IPS-18a (cell line): ENCODE results near the gene HCN4.
A peak's percentile ranks its signal among the peaks of the same experiment; 100 is the strongest.

ENCODE experiments used
- H3K27ac ChIP-seq: one replicate; pipeline ENCODE4 v1.5.1; 2013; ENCODE audit warnings: low read length
- H3K27me3 ChIP-seq: one replicate; pipeline ENCODE4 v1.6.1; 2013; ENCODE audit warnings: mild to moderate bottlenecking, low read length; ENCODE audit not compliant: control insufficient read depth, insufficient read depth
- H3K36me3 ChIP-seq: one replicate; pipeline ENCODE4 v1.6.1; 2013; ENCODE audit warnings: low read depth, low read length; ENCODE audit not compliant: control insufficient read depth
- H3K4me1 ChIP-seq: one replicate; pipeline ENCODE4 v1.6.1; 2013; ENCODE audit warnings: low read depth, low read length; ENCODE audit not compliant: control insufficient read depth
- H3K4me3 ChIP-seq: one replicate; pipeline ENCODE4 v1.5.1; 2013; ENCODE audit warnings: low read length
- H3K9ac ChIP-seq: one replicate; pipeline ENCODE4 v1.6.1; 2013; ENCODE audit warnings: mild to moderate bottlenecking, low read length, moderate library complexity
- H3K9me3 ChIP-seq: one replicate; pipeline ENCODE4 v1.6.1; 2013; ENCODE audit warnings: low read depth, low read length; ENCODE audit not compliant: control insufficient read depth

The HCN4 gene

DNA sequence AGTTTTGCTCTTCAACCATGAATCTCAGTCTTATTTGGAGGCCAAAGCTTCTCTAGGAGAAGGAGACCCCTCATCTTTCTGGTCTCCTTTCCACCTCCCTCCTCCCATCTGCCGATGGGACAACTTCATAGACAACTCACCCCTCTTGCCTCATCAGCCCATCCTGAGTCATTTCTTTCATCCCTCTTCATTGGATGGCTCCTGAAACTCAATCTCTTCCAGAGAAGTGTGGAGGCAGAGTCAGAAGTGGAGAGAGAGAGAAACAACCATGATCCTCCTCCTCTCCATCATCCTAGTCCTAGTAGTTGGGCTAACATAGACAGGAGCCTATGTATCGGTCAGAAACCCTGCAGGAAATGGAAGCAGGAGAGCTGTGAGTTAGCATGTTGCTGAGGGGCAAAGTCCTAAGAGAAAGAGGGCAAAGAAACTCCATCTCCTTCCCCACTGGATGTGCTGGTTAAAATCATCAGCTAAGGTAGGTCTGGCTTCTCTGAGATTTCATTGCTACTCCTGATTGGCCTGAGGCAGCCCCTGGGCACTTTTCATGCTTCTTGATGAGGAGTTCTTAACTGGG is 21.3 kb upstream of the HCN4 start:
- no peaks in the 10 kb centered on the region for H3K36me3 ChIP-seq
- no peaks in the 10 kb centered on the region for H3K27me3 ChIP-seq
- no peaks in the 10 kb centered on the region for H3K9me3 ChIP-seq
- peaks cover 34% of the 10 kb centered on the region for H3K4me1 ChIP-seq
- H3K4me3 ChIP-seq: no peak overlapping the region
- no peak overlapping the region for H3K9ac ChIP-seq
- no peak overlapping the region for H3K27ac ChIP-seq

DNA sequence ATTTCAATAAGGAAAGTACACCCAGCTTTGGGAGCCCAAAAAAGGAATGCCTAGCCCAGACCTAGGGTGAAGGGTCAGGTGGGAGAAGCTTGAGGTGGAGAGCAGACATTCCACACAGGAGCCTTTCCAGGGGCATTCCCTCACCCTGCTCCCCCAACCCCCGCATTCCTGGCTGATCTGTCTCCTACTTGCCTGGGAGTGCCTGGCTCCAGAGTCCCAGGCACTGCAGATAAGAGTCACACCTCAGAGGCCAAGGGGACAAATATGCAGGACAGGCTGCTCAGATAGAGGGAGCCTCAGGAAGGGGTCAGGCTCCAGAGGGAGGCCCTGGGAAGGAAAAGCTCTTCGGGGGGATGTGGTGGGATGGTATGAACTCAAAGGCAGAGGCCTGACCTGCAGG is 20.8 kb upstream of the HCN4 start:
- Histone ChIP-seq H3K27me3 (no peaks in the 10 kb centered on the region), H3K4me3 (no peak overlapping the region), H3K27ac (no peak overlapping the region), H3K36me3 (no peaks in the 10 kb centered on the region), H3K9ac (no peak overlapping the region), H3K4me1 (peaks cover 34% of the 10 kb centered on the region), H3K9me3 (no peaks in the 10 kb centered on the region)

DNA sequence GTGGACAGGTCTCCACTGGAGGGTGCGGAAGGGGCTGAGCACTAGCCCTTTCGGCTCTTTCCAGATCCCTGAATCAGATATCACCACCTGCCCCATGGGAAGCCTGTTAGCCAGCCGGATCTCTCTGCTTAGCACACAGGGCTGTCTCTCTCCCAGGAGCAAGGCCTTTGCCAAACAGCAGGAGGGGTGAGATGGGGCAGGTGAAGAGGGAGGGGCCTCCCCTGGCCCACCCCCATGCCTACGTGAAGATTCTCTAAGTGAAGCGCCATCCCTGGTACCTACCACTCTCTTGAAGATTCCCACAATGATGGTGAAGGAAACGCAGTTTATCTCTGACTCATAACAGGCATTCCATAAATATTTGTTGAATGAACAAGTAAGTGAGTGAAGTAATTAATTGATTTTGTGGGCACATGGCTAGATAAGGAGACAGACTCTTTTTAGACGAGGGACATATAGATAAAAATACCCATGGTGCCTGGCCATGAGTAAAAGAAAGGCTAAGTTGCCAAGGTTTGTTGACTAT is 19.6 kb upstream of the HCN4 start:
- peaks cover 34% of the 10 kb centered on the region for H3K4me1 ChIP-seq

GRCh38 chr15:73387507-73388255 is 18.9 kb upstream of the HCN4 start:
- H3K9me3 ChIP-seq: no peaks in the 10 kb centered on the region
- no peak overlapping the region for H3K27ac ChIP-seq
- H3K4me1 ChIP-seq: peaks cover 31% of the 10 kb centered on the region
- no peaks in the 10 kb centered on the region for H3K36me3 ChIP-seq
- H3K9ac ChIP-seq: no peak overlapping the region
- no peaks in the 10 kb centered on the region for H3K27me3 ChIP-seq
- peak overlapping the region; percentile 15 for H3K4me3 ChIP-seq

More for the DNA sequence above, 19.6 kb upstream of the HCN4 start:
- Histone ChIP-seq H3K27ac (no peak overlapping the region), H3K36me3 (no peaks in the 10 kb centered on the region), H3K27me3 (no peaks in the 10 kb centered on the region), H3K9me3 (no peaks in the 10 kb centered on the region), H3K9ac (no peak overlapping the region), H3K4me3 (no peak overlapping the region)

- H3K9me3 ChIP-seq: no peaks in the 10 kb centered on the region
- H3K4me3 ChIP-seq: peak overlapping the region; percentile 15
- H3K4me1 ChIP-seq: peaks cover 31% of the 10 kb centered on the region
- no peak overlapping the region for H3K27ac ChIP-seq
- no peaks in the 10 kb centered on the region for H3K27me3 ChIP-seq
- no peak overlapping the region for H3K9ac ChIP-seq
- no peaks in the 10 kb centered on the region for H3K36me3 ChIP-seq
These were observed 18.2 kb upstream of the HCN4 start for GRCh38 chr15:73386886-73387506.

GRCh38 chr15:73386238-73386637 is 17.5 kb upstream of the HCN4 start:
- Histone ChIP-seq H3K27me3 (no peaks in the 10 kb centered on the region), H3K36me3 (no peaks in the 10 kb centered on the region), H3K9ac (no peak overlapping the region), H3K27ac (no peak overlapping the region), H3K9me3 (no peaks in the 10 kb centered on the region), H3K4me1 (peaks cover 31% of the 10 kb centered on the region), H3K4me3 (no peak overlapping the region)

DNA sequence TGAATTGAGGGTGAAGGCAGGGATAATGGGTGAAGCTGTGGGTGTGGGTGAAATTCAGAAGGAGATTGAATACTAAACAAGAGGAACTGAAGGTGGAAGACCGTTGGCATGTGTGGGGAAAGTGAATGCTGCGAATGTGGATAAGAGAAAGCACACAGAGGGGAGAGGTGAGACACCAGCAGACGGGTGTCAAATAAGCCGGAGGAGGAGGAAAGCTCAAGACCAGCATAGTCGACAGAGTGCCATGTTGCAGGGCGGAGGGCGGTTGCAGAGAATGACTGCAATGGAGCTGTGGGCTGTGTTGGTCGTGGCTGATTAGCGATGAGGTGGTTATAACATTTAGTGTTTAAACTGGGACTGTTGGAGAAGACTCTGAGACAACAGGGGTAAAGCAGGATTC is 16.4 kb upstream of the HCN4 start:
- Histone ChIP-seq H3K4me1 (peaks cover 31% of the 10 kb centered on the region), H3K27me3 (no peaks in the 10 kb centered on the region)

GRCh38 chr15:73383310-73384189 is 14.8 kb upstream of the HCN4 start:
- no peaks in the 10 kb centered on the region for H3K36me3 ChIP-seq
- no peak overlapping the region for H3K27ac ChIP-seq
- no peaks in the 10 kb centered on the region for H3K9me3 ChIP-seq
- H3K9ac ChIP-seq: no peak overlapping the region
- H3K4me1 ChIP-seq: peaks cover 23% of the 10 kb centered on the region
- H3K27me3 ChIP-seq: no peaks in the 10 kb centered on the region
- no peak overlapping the region for H3K4me3 ChIP-seq

More for the DNA sequence above, 16.4 kb upstream of the HCN4 start:
- Histone ChIP-seq H3K4me3 (no peak overlapping the region), H3K36me3 (no peaks in the 10 kb centered on the region), H3K9ac (no peak overlapping the region), H3K27ac (no peak overlapping the region), H3K9me3 (no peaks in the 10 kb centered on the region)

DNA sequence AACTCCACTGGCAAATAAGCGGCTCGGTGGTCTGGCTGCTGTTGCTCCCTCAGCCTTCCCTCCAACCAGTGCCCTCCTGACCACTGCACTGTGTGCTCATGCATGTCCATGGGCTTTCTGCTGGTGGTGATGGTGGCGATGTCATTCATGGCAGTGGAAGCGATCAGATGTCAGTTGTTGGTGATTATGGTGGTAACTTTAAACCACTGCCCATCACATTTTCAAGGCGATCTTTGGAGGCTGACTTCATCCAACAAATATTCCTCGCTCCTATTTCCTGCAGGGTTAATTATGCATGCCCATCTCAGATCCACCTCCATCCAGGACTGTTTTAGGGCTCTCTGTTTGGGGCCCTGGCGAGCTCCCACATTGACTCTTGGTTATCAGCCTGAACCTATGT is 13.4 kb upstream of the HCN4 start:
- H3K9ac ChIP-seq: no peak overlapping the region
- no peaks in the 10 kb centered on the region for H3K36me3 ChIP-seq
- no peaks in the 10 kb centered on the region for H3K9me3 ChIP-seq
- no peaks in the 10 kb centered on the region for H3K27me3 ChIP-seq
- H3K4me3 ChIP-seq: no peak overlapping the region
- peaks cover 9% of the 10 kb centered on the region for H3K4me1 ChIP-seq
- H3K27ac ChIP-seq: no peak overlapping the region

- H3K27ac ChIP-seq: no peak overlapping the region
- H3K9ac ChIP-seq: no peak overlapping the region
- no peak overlapping the region for H3K4me3 ChIP-seq
- H3K36me3 ChIP-seq: no peaks in the 10 kb centered on the region
- H3K27me3 ChIP-seq: no peaks in the 10 kb centered on the region
- no peaks in the 10 kb centered on the region for H3K9me3 ChIP-seq
- peaks cover 3% of the 10 kb centered on the region for H3K4me1 ChIP-seq
These were observed 11.9 kb upstream of the HCN4 start for GRCh38 chr15:73380661-73381060.

- no peak overlapping the region for H3K4me3 ChIP-seq
- H3K9me3 ChIP-seq: no peaks in the 10 kb centered on the region
- no peak overlapping the region for H3K27ac ChIP-seq
- peaks cover 9% of the 10 kb centered on the region for H3K4me1 ChIP-seq
- H3K36me3 ChIP-seq: no peaks in the 10 kb centered on the region
- H3K9ac ChIP-seq: no peak overlapping the region
- H3K27me3 ChIP-seq: no peaks in the 10 kb centered on the region
These were observed 9.3 kb upstream of the HCN4 start for GRCh38 chr15:73378089-73378488.
